Right lobe of liver (tissue), 6 donors: ENCODE measurements around the gene CTDSPL2. TPM values are rescaled to one million over a fixed set of nuclear protein-coding genes. Genes with fewer than 3 reads are reported as not detected.

Experiments used
- ATAC-seq, 4 donors: fragments of 200-7000 bp; cut with Tn5 transposase; one replicate each; pipeline ENCODE4 v1.9.1; 2020; ENCODE audit warnings: mild to moderate bottlenecking in 4 of 4, moderate library complexity in 4 of 4
- DNase-seq, 3 donors: peaks; one replicate each; pipeline ENCODE4 v3.0.0-alpha.2; 2020
- H3K27ac ChIP-seq, 3 donors: fragments of 200-600 bp; one replicate each; pipeline ENCODE4 v1.8.0; 2022
- H3K27me3 ChIP-seq, 2 donors: fragments of 200-600 bp; one replicate each; pipeline ENCODE4 v1.8.0; 2022
- H3K36me3 ChIP-seq, 4 donors: fragments of 200-600 bp; sonication (generic) in 1 of 4; one replicate each; pipeline versions ENCODE4 v1.5.1 to v1.8.0; 2017 to 2022; ENCODE audit warnings: control low read depth in 1 of 4
- H3K4me1 ChIP-seq, 4 donors: fragments of 200-600 bp; sonication (generic) in 1 of 4; one replicate each; pipeline versions ENCODE4 v1.5.1 to v1.8.0; 2017 to 2022; ENCODE audit warnings: control low read depth in 1 of 4
- H3K4me3 ChIP-seq, 3 donors: fragments of 200-600 bp; one replicate each; pipeline ENCODE4 v1.8.0; 2022
- H3K9me3 ChIP-seq, 4 donors: fragments of 200-600 bp; sonication (generic) in 1 of 4; one replicate each; pipeline versions ENCODE4 v1.5.1 to v1.8.0; 2017 to 2022; ENCODE audit warnings: control low read depth in 1 of 4
- CTCF ChIP-seq, 4 donors: fragments of 200-600 bp in 3 of 4; fragments of 450-650 bp in 1 of 4; IDR thresholded peaks; one replicate each; pipeline versions ENCODE4 v1.5.1 to v1.8.0; 2016 to 2022; ENCODE audit warnings: antibody characterized with exemption in 4 of 4, mild to moderate bottlenecking in 2 of 4
- POLR2A ChIP-seq: fragments of 450-650 bp; IDR thresholded peaks from one replicate; pipeline ENCODE4 v1.6.1; 2017; ENCODE audit warnings: antibody characterized with exemption, mild to moderate bottlenecking
- WGBS: methylation state at CpG from one replicate; pipeline ENCODE4 v1.1.6; 2018; ENCODE audit warnings: low coverage, low lambda C conversion rate; ENCODE audit not compliant: insufficient coverage; ENCODE audit errors: missing lambda C conversion rate; 5-methylcytosine and 5-hydroxymethylcytosine counted together
- intact Hi-C, 2 donors: fragments of 100-400 bp; cut with DNase I; formaldehyde crosslinking; loops; one replicate each; pipeline versions ENCODE4 v1.11.2 to v1.14.1; 2022
- total RNA-seq, 6 experiments: library from RNA; depleted of rRNA in 2 of 6; stranded (reverse); fragments of >200 nt in 2 of 6; fragmentation: NEBNext Ultra II Directional in 3 of 6; extraction: Animal tissue kit (Norgen Biotek cat#: 25700) in 3 of 6; gene quantifications; one replicate each; pipeline versions ENCODE4 v1.1.0 to v1.2.4, GENCODE V29; 2016 to 2023
- donor health status: DM: no; HTN: yes; CAD: no.
- donor health status: DM: no; HTN: no; CAD: no.
- donor health status: DM: no; HTN: no; CAD: no.
- donor health status: DM: no; HTN: yes; CAD: no.
- donor health status: DM: no; HTN: yes; CAD: no.

Gene CTDSPL2
- total RNA-seq, 6 experiments from 2014 or later: 7.6 to 26.1 (median 15.0) TPM

GRCh38 chr15:44471885-44472455 lies 44.5 kb downstream of the CTDSPL2 start:
- 84% methylated on average over 2 of the region's 2 CpGs for WGBS
- ATAC-seq: no peak
- intact Hi-C loops: no loop called here
- Histone ChIP-seq H3K27ac (no peak overlapping the region), H3K36me3 (no peaks in the 10 kb centered on the region), H3K27me3 (no peaks in the 10 kb centered on the region), H3K4me3 (no peak overlapping the region), H3K4me1 (no peaks in the 10 kb centered on the region), H3K9me3 (no peaks in the 10 kb centered on the region)
- TF ChIP-seq POLR2A: no peak
- TF ChIP-seq CTCF (IDR thresholded peaks at IDR 0.05): no peak
- no peak for DNase-seq

- Histone ChIP-seq H3K36me3 (peaks cover 0 to 3% (median 0%) of the 10 kb centered on the region in 4 donors), H3K4me3 (no peak overlapping the region), H3K27ac (no peak overlapping the region), H3K27me3 (no peaks in the 10 kb centered on the region), H3K9me3 (no peaks in the 10 kb centered on the region), H3K4me1 (no peaks in the 10 kb centered on the region)
- DNase-seq (no peak), ATAC-seq (no peak)
- WGBS: 100% methylated on average over 2 of the region's 2 CpGs
- intact Hi-C loops: no loop called here
- TF ChIP-seq CTCF (IDR thresholded peaks at IDR 0.05) (no peak), POLR2A (no peak)
Observed at GRCh38 chr15:44479343-44479742, 51.9 kb downstream of the CTDSPL2 start.

DNA sequence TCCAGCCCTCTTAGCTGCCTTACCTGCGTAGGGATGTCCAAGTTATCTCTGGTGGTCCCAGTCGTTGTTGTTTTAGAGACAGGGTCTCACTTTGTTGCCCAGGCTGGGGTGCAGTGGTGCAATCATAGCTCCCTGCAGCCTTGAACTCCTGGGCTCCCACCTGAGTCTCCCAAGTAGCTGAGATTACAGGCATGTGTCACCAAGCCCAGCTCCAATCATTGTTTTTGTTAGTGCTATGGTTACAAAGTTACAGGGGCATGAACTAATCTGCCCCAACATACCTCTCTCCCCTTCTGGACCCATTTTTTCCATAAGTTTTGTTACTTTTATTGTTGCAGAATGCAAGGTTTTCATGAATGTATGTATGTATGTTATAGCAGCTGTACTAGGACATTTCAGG lies 54.7 kb downstream of the CTDSPL2 start:
- intact Hi-C loops: no loop called here
- Histone ChIP-seq H3K36me3 (peaks cover 0 to 13% (median 4%) of the 10 kb centered on the region in 4 donors), H3K4me1 (no peaks in the 10 kb centered on the region), H3K27ac (no peak overlapping the region), H3K27me3 (no peaks in the 10 kb centered on the region), H3K9me3 (no peaks in the 10 kb centered on the region), H3K4me3 (no peak overlapping the region)
- DNase-seq: no peak
- no peak for ATAC-seq
- WGBS: no CpG with 5 or more reads among the region's 2 CpGs
- no peak for TF ChIP-seq CTCF (IDR thresholded peaks at IDR 0.05)
- TF ChIP-seq POLR2A: no peak

- Histone ChIP-seq H3K27me3 (no peaks in the 10 kb centered on the region), H3K27ac (no peak overlapping the region), H3K4me3 (no peak overlapping the region), H3K9me3 (no peaks in the 10 kb centered on the region), H3K4me1 (no peaks in the 10 kb centered on the region), H3K36me3 (peaks cover 0 to 25% (median 9%) of the 10 kb centered on the region in 4 donors)
- TF ChIP-seq CTCF (IDR thresholded peaks at IDR 0.05) (no peak), POLR2A (no peak)
- intact Hi-C loops: no loop called here
- ATAC-seq: no peak
- WGBS: 93% methylated on average over 3 of the region's 3 CpGs
- DNase-seq: no peak
Observed at GRCh38 chr15:44485880-44486279, 58.5 kb downstream of the CTDSPL2 start.
